ENCODE results near the gene G3BP1. TPM values are rescaled to one million over a fixed set of nuclear protein-coding genes. Genes with fewer than 3 reads are reported as not detected.

Gene G3BP1
- total RNA-seq, 1 donor = 145 TPM

- H3K4me3 ChIP-seq (ENCODE audit: insufficient read depth, low read length) = peak overlapping the region; percentile 49
- H3K4me2 ChIP-seq (ENCODE audit: insufficient read depth, low read length) = peak overlapping the region; percentile 81
- no peak overlapping the region for H2AFZ ChIP-seq (ENCODE audit: low read length)
- no peaks in the 10 kb centered on the region for H4K20me1 ChIP-seq (ENCODE audit: insufficient read depth, low read length)
- peak; percentile 80 for DNase-seq (ENCODE audit: insufficient read length, low spot score, missing footprints)
- H3K79me2 ChIP-seq (ENCODE audit: insufficient read depth, low read length) = no peaks in the 10 kb centered on the region
- H3K36me3 ChIP-seq (ENCODE audit: insufficient read depth, low read length) = peaks cover 8% of the 10 kb centered on the region
- peaks cover 66% of the 10 kb centered on the region for H3K4me1 ChIP-seq (ENCODE audit: insufficient read depth, low read length)
- H3K27ac ChIP-seq (ENCODE audit: low read depth, low read length) = peak overlapping the region; percentile 98
- no peaks in the 10 kb centered on the region for H3K9me3 ChIP-seq (ENCODE audit: low read depth, low read length)
- TF ChIP-seq CTCF (IDR thresholded peaks at IDR 0.05; ENCODE audit: extremely low read depth, low read depth, low read length) = peak; percentile 95
- H3K27me3 ChIP-seq (ENCODE audit: insufficient read depth, low read length) = no peaks in the 10 kb centered on the region
These were observed 31.3 kb upstream of the G3BP1 start for GRCh38 chr5:151740336-151740942.

- no peaks in the 10 kb centered on the region for H3K9me3 ChIP-seq (ENCODE audit: low read depth, low read length)
- peak overlapping the region; percentile 81 for H3K4me2 ChIP-seq (ENCODE audit: insufficient read depth, low read length)
- H3K27ac ChIP-seq (ENCODE audit: low read depth, low read length) = peak overlapping the region; percentile 98
- DNase-seq (ENCODE audit: insufficient read length, low spot score, missing footprints) = peak; percentile 60
- peak overlapping the region; percentile 49 for H3K4me3 ChIP-seq (ENCODE audit: insufficient read depth, low read length)
- peak; percentile 1 for TF ChIP-seq CTCF (IDR thresholded peaks at IDR 0.05; ENCODE audit: extremely low read depth, low read depth, low read length)
- H3K79me2 ChIP-seq (ENCODE audit: insufficient read depth, low read length) = no peaks in the 10 kb centered on the region
- no peak overlapping the region for H2AFZ ChIP-seq (ENCODE audit: low read length)
- peaks cover 72% of the 10 kb centered on the region for H3K4me1 ChIP-seq (ENCODE audit: insufficient read depth, low read length)
- H4K20me1 ChIP-seq (ENCODE audit: insufficient read depth, low read length) = no peaks in the 10 kb centered on the region
- H3K36me3 ChIP-seq (ENCODE audit: insufficient read depth, low read length) = peaks cover 13% of the 10 kb centered on the region
- no peaks in the 10 kb centered on the region for H3K27me3 ChIP-seq (ENCODE audit: insufficient read depth, low read length)
These were observed 30.8 kb upstream of the G3BP1 start for GRCh38 chr5:151740958-151741373.

- H3K27ac ChIP-seq (ENCODE audit: low read depth, low read length) = peak overlapping the region; percentile 98
- DNase-seq (ENCODE audit: insufficient read length, low spot score, missing footprints) = peak; percentile 21
- peak overlapping the region; percentile 81 for H3K4me2 ChIP-seq (ENCODE audit: insufficient read depth, low read length)
- TF ChIP-seq CTCF (IDR thresholded peaks at IDR 0.05; ENCODE audit: extremely low read depth, low read depth, low read length) = no peak
- no peaks in the 10 kb centered on the region for H4K20me1 ChIP-seq (ENCODE audit: insufficient read depth, low read length)
- peaks cover 17% of the 10 kb centered on the region for H3K36me3 ChIP-seq (ENCODE audit: insufficient read depth, low read length)
- H3K4me3 ChIP-seq (ENCODE audit: insufficient read depth, low read length) = no peak overlapping the region
- H3K79me2 ChIP-seq (ENCODE audit: insufficient read depth, low read length) = peaks cover 3% of the 10 kb centered on the region
- no peaks in the 10 kb centered on the region for H3K9me3 ChIP-seq (ENCODE audit: low read depth, low read length)
- H3K4me1 ChIP-seq (ENCODE audit: insufficient read depth, low read length) = peaks cover 73% of the 10 kb centered on the region
- no peaks in the 10 kb centered on the region for H3K27me3 ChIP-seq (ENCODE audit: insufficient read depth, low read length)
- H2AFZ ChIP-seq (ENCODE audit: low read length) = no peak overlapping the region
These were observed 29.9 kb upstream of the G3BP1 start for GRCh38 chr5:151741678-151742423.

GRCh38 chr5:151742870-151743294, 28.9 kb upstream of the G3BP1 start:
- H4K20me1 ChIP-seq (ENCODE audit: insufficient read depth, low read length) = no peaks in the 10 kb centered on the region
- H2AFZ ChIP-seq (ENCODE audit: low read length) = no peak overlapping the region
- H3K79me2 ChIP-seq (ENCODE audit: insufficient read depth, low read length) = peaks cover 10% of the 10 kb centered on the region
- peaks cover 17% of the 10 kb centered on the region for H3K36me3 ChIP-seq (ENCODE audit: insufficient read depth, low read length)
- peak overlapping the region; percentile 14 for H3K4me2 ChIP-seq (ENCODE audit: insufficient read depth, low read length)
- peak; percentile 4 for DNase-seq (ENCODE audit: insufficient read length, low spot score, missing footprints)
- H3K4me3 ChIP-seq (ENCODE audit: insufficient read depth, low read length) = no peak overlapping the region
- H3K4me1 ChIP-seq (ENCODE audit: insufficient read depth, low read length) = peaks cover 73% of the 10 kb centered on the region
- H3K27me3 ChIP-seq (ENCODE audit: insufficient read depth, low read length) = no peaks in the 10 kb centered on the region
- H3K9me3 ChIP-seq (ENCODE audit: low read depth, low read length) = no peaks in the 10 kb centered on the region
- TF ChIP-seq CTCF (IDR thresholded peaks at IDR 0.05; ENCODE audit: extremely low read depth, low read depth, low read length) = peak; percentile 85
- H3K27ac ChIP-seq (ENCODE audit: low read depth, low read length) = peak overlapping the region; percentile 98

Measured in osteoblast (primary cell).